Neural cell (in vitro differentiated cells): ENCODE data around the gene MAN2B2. TPM values are rescaled to one million over a fixed set of nuclear protein-coding genes. Genes with fewer than 3 reads are reported as not detected.
"Not testable (repeated sequence)": the region's sequence is repeated elsewhere in the genome, so short reads cannot be mapped to it uniquely, and the experiment has no call there.

Experiments used
- H2AFZ ChIP-seq: fragments of 200-600, 300-800 bp; sonication (generic), shearing (Covaris generic); 2 replicates; pipeline ENCODE4 v1.6.0; 2014; ENCODE audit warnings: low read depth, mild to moderate bottlenecking, antibody characterized with exemption, low read length, moderate library complexity
- H3F3A ChIP-seq: fragments of 200-600 bp; shearing (Covaris generic); 2 replicates; pipeline ENCODE4 v1.6.1; 2016; ENCODE audit warnings: mild to moderate bottlenecking, moderate library complexity, mixed read lengths, antibody characterized with exemption, low read length; ENCODE audit not compliant: insufficient read depth, poor library complexity, severe bottlenecking
- H3K27ac ChIP-seq: fragments of 200-600, 300-800 bp; sonication (generic), shearing (Covaris generic); 2 replicates; pipeline ENCODE4 v1.5.1; 2014; ENCODE audit warnings: mild to moderate bottlenecking, low read length, moderate library complexity
- H3K27me3 ChIP-seq: fragments of 300-800, 200-600 bp; sonication (generic), shearing (Covaris generic); 2 replicates; pipeline ENCODE4 v1.6.0; 2014; ENCODE audit warnings: mild to moderate bottlenecking, low read depth, low read length, moderate library complexity; ENCODE audit not compliant: insufficient read depth
- H3K36me3 ChIP-seq: fragments of 300-800, 200-600 bp; sonication (generic), shearing (Covaris generic); 2 replicates; pipeline ENCODE4 v1.5.1; 2014; ENCODE audit warnings: mild to moderate bottlenecking, antibody characterized with exemption, low read length, moderate library complexity; ENCODE audit not compliant: insufficient read depth
- H3K4me2 ChIP-seq: fragments of 300-800, 200-600 bp; sonication (generic), shearing (Covaris generic); 2 replicates; pipeline ENCODE4 v1.6.0; 2014; ENCODE audit warnings: mild to moderate bottlenecking, low read length
- H3K4me3 ChIP-seq: fragments of 300-800, 200-600 bp; sonication (generic), shearing (Covaris generic); 2 replicates; pipeline ENCODE4 v1.5.1; 2014; ENCODE audit warnings: mild to moderate bottlenecking, low read length, moderate library complexity
- H3K79me2 ChIP-seq: fragments of 200-600 bp; shearing (Covaris generic); replicated peaks from 2 replicates; pipeline ENCODE4 v1.6.0; 2014; ENCODE audit warnings: mild to moderate bottlenecking, low read length, moderate library complexity; ENCODE audit not compliant: insufficient read depth
- H3K9ac ChIP-seq: fragments of 300-800, 200-600 bp; sonication (generic), shearing (Covaris generic); 2 replicates; pipeline ENCODE4 v1.6.1; 2016; ENCODE audit warnings: mild to moderate bottlenecking, low read length, mixed read lengths
- H3K9me2 ChIP-seq: fragments of 200-600 bp; shearing (Covaris generic); 2 replicates; pipeline ENCODE4 v1.6.1; 2016; ENCODE audit warnings: mild to moderate bottlenecking, low read length, mixed read lengths; ENCODE audit not compliant: insufficient read depth
- H3K9me3 ChIP-seq: fragments of 200-600, 300-800 bp; sonication (generic), shearing (Covaris generic); 2 replicates; pipeline ENCODE4 v1.6.1; 2016; ENCODE audit warnings: mild to moderate bottlenecking, mixed run types, low read length, moderate library complexity, mixed read lengths
- H4K20me1 ChIP-seq: fragments of 200-600 bp; shearing (Covaris generic); 2 replicates; pipeline ENCODE4 v1.6.1; 2016; ENCODE audit warnings: mild to moderate bottlenecking, mixed run types; ENCODE audit not compliant: insufficient read depth
- CTCF ChIP-seq: fragments of 450-650 bp; IDR thresholded peaks from 2 replicates; pipeline ENCODE4 v1.5.1; 2014; ENCODE audit warnings: antibody characterized with exemption, mild to moderate bottlenecking, moderate library complexity; ENCODE audit not compliant: poor library complexity, severe bottlenecking
- EP300 ChIP-seq: fragments of 450-650 bp; conservative IDR thresholded peaks from 2 replicates; pipeline ENCODE4 v1.6.1; 2014; ENCODE audit warnings: antibody characterized with exemption, mild to moderate bottlenecking, moderate library complexity; ENCODE audit not compliant: poor library complexity, severe bottlenecking
- EZH2 ChIP-seq: fragments of 200-600, 300-800 bp; shearing (Covaris generic), sonication (generic); IDR thresholded peaks from 2 replicates; pipeline ENCODE4 v1.6.1; 2014; ENCODE audit warnings: antibody characterized with exemption, low read length, borderline replicate concordance, mild to moderate bottlenecking; ENCODE audit not compliant: insufficient read depth, poor library complexity, severe bottlenecking
- MXI1 ChIP-seq: fragments of 450-650 bp; conservative IDR thresholded peaks from 2 replicates; pipeline ENCODE4 v1.6.1; 2014; ENCODE audit warnings: antibody characterized with exemption, mild to moderate bottlenecking; ENCODE audit not compliant: poor library complexity, severe bottlenecking
- POLR2AphosphoS5 ChIP-seq: IDR thresholded peaks from 2 replicates; pipeline ENCODE4 v1.6.1; 2012
- RAD21 ChIP-seq: fragments of 450-650 bp; conservative IDR thresholded peaks from 2 replicates; pipeline ENCODE4 v1.6.1; 2014; ENCODE audit warnings: antibody characterized with exemption, mild to moderate bottlenecking, moderate library complexity
- SMC3 ChIP-seq: fragments of 450-650 bp; conservative IDR thresholded peaks from 2 replicates; pipeline ENCODE4 v1.6.1; 2014; ENCODE audit warnings: antibody characterized with exemption, mild to moderate bottlenecking, moderate library complexity; ENCODE audit not compliant: poor library complexity
- TAF1 ChIP-seq: IDR thresholded peaks from 2 replicates; pipeline ENCODE4 v1.6.1; 2012; ENCODE audit warnings: low read depth
- polyA plus RNA-seq: library from polyadenylated mRNA; depleted of rRNA; stranded (reverse); fragments of >200 nt; gene quantifications from 2 replicates; pipeline ENCODE4 v1.2.3, GENCODE V29; 2014
- TF ChIP-seq, protein P1 (sequence below): IDR thresholded peaks from 2 replicates; pipeline ENCODE4 v1.6.1; 2012; ENCODE audit warnings: borderline replicate concordance

MAN2B2 gene
- polyA plus RNA-seq, 1 donor from 2014 or later, result 7.5 TPM

DNA sequence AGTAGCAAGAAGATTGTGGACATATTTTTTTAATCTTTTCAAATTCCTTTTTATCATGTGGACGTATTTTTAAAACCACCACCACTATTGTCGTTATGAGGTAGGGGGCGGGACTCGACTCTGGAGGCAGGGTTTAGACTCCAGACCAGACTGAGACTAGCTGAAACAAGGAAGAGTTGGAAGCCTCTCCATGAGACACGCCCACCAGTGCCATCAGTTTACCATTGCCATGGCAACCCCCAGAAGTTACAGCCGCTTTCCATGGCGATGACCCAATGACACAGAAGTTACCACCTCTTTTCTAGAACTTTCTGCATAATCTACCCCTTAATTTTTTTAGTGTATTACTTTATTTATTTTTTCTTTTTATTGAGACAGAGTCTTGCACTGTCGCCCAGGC, 74.2 kb downstream of the MAN2B2 start:
- Histone ChIP-seq H3K79me2 (peaks cover 5% of the 10 kb centered on the region), H3K27me3 (no peaks in the 10 kb centered on the region), H3K36me3 (no peaks in the 10 kb centered on the region), H3K27ac (no peak overlapping the region), H3K9me2 (no peaks in the 10 kb centered on the region), H2AFZ (no peak overlapping the region), H3F3A (no peaks in the 10 kb centered on the region), H3K9me3 (no peaks in the 10 kb centered on the region), H3K4me3 (no peak overlapping the region), H3K4me2 (no peak overlapping the region), H4K20me1 (no peaks in the 10 kb centered on the region), H3K9ac (no peak overlapping the region)
- TF ChIP-seq CTCF (no peak), EZH2 (no peak), SMC3 (no peak), MXI1 (no peak), TAF1 (no peak), RAD21 (no peak), EP300 (no peak), POLR2AphosphoS5 (no peak)
- TF ChIP-seq, protein P1, sequence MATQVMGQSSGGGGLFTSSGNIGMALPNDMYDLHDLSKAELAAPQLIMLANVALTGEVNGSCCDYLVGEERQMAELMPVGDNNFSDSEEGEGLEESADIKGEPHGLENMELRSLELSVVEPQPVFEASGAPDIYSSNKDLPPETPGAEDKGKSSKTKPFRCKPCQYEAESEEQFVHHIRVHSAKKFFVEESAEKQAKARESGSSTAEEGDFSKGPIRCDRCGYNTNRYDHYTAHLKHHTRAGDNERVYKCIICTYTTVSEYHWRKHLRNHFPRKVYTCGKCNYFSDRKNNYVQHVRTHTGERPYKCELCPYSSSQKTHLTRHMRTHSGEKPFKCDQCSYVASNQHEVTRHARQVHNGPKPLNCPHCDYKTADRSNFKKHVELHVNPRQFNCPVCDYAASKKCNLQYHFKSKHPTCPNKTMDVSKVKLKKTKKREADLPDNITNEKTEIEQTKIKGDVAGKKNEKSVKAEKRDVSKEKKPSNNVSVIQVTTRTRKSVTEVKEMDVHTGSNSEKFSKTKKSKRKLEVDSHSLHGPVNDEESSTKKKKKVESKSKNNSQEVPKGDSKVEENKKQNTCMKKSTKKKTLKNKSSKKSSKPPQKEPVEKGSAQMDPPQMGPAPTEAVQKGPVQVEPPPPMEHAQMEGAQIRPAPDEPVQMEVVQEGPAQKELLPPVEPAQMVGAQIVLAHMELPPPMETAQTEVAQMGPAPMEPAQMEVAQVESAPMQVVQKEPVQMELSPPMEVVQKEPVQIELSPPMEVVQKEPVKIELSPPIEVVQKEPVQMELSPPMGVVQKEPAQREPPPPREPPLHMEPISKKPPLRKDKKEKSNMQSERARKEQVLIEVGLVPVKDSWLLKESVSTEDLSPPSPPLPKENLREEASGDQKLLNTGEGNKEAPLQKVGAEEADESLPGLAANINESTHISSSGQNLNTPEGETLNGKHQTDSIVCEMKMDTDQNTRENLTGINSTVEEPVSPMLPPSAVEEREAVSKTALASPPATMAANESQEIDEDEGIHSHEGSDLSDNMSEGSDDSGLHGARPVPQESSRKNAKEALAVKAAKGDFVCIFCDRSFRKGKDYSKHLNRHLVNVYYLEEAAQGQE, result no peak

DNA sequence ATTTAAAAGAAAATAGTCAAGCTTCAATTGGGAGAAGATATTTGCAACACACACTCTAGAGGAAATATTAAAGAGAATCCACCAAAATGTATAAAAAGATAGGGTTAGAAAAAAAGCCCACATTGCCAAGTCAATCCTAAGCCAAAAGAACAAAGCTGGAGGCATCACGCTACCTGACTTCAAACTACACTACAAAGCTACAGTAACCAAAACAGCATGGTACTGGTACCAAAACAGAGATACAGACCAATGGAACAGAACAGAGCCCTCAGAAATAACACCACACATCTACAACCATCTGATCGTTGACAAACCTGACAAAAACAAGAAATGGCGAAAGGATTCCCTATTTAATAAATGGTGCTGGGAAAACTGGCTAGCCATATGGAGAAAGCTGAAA, 79.2 kb downstream of the MAN2B2 start:
- H3F3A ChIP-seq, H3K9ac ChIP-seq, H3K79me2 ChIP-seq, H3K9me3 ChIP-seq, H3K27ac ChIP-seq, H3K36me3 ChIP-seq, H3K9me2 ChIP-seq, H3K27me3 ChIP-seq, H2AFZ ChIP-seq, H3K4me2 ChIP-seq, H3K4me3 ChIP-seq, H4K20me1 ChIP-seq: not testable (repeated sequence)

DNA sequence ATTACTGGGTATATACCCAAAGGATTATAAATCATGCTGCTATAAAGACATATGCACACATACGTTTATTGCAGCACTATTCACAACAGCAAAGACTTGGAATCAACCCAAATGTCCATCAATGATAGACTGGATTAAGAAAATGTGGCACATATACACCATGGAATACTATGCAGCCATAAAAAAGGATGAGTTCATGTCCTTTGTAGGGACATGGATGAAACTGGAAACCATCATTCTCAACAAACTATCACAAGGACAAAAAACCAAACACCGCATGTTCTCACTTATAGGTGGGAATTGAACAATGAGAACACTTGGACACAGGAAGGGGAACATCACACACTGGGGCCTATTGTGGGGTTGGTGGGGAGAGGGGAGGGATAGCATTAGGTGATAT, 80.3 kb downstream of the MAN2B2 start:
- H4K20me1 ChIP-seq, H3K27me3 ChIP-seq, H3F3A ChIP-seq, H2AFZ ChIP-seq, H3K79me2 ChIP-seq, H3K27ac ChIP-seq, H3K9ac ChIP-seq, H3K9me3 ChIP-seq, H3K9me2 ChIP-seq, H3K36me3 ChIP-seq, H3K4me2 ChIP-seq, H3K4me3 ChIP-seq: not testable (repeated sequence)
